HepG2 (cell line): ENCODE results near the gene PALM.
A peak's percentile ranks its signal among the peaks of the same experiment; 100 is the strongest.

ENCODE experiments used
- ATF2 ChIP-seq: sonication (generic); formaldehyde crosslinking; IDR thresholded peaks from 2 replicates; pipeline ENCODE4 v1.4.0; 2020; ENCODE audit warnings: missing genetic modification reagents
- CTCF ChIP-seq: sonication (generic); formaldehyde crosslinking; IDR thresholded peaks from 2 replicates; pipeline ENCODE4 v1.5.0; 2020; ENCODE audit warnings: mild to moderate bottlenecking, missing genetic modification reagents, moderate library complexity
- EZH2 ChIP-seq: conservative IDR thresholded peaks from 2 replicates; pipeline ENCODE4 v1.6.1; 2012; ENCODE audit warnings: mild to moderate bottlenecking, low read depth, low read length, moderate library complexity
- HNF4G ChIP-seq, 2 experiments: sonication (generic) in 1 of 2; formaldehyde crosslinking in 1 of 2; IDR thresholded peaks; 2 replicates each; pipeline versions ENCODE4 v1.4.0 to v1.6.1; 2011 to 2020; ENCODE audit warnings: borderline replicate concordance in 2 of 2, low read depth in 2 of 2, mild to moderate bottlenecking in 2 of 2, low read length in 1 of 2, missing genetic modification reagents in 1 of 2, moderate library complexity in 1 of 2
- MAFF ChIP-seq: IDR thresholded peaks from 2 replicates; pipeline ENCODE4 v1.6.1; 2011; ENCODE audit warnings: low read depth, low read length, improper control_type of control experiment
- PBX3 ChIP-seq: sonication (generic); formaldehyde crosslinking; IDR thresholded peaks from 2 replicates; pipeline ENCODE4 v1.8.1; 2023; ENCODE audit warnings: missing genetic modification reagents, inconsistent platforms, borderline replicate concordance
- SKI ChIP-seq: fragments of 450-650 bp; IDR thresholded peaks from one replicate; pipeline ENCODE4 v1.6.1; 2018; ENCODE audit warnings: mild to moderate bottlenecking; ENCODE audit not compliant: partially characterized antibody
- ZNF18 ChIP-seq: sonication (generic); formaldehyde crosslinking; IDR thresholded peaks from 2 replicates; pipeline ENCODE4 v1.8.0; 2022; ENCODE audit warnings: mild to moderate bottlenecking, missing genetic modification reagents; ENCODE audit not compliant: insufficient replicate concordance

- TF ChIP-seq SKI = peak; percentile 91
- TF ChIP-seq ZNF18 (CRISPR knock-in tag) = no peak
- no peak for TF ChIP-seq ATF2 (CRISPR knock-in tag)
- no peak for TF ChIP-seq PBX3 (CRISPR knock-in tag)
- TF ChIP-seq MAFF = no peak
- no peak for TF ChIP-seq HNF4G (IDR thresholded peaks at IDR 0.05; ENCODE audit: borderline replicate concordance, low read depth, low read length)
- TF ChIP-seq HNF4G (CRISPR knock-in tag; IDR thresholded peaks at IDR 0.05; ENCODE audit: borderline replicate concordance, low read depth) = no peak
- peak; percentile 75 for TF ChIP-seq CTCF (CRISPR knock-in tag)
- no peak for TF ChIP-seq EZH2
Observed at GRCh38 chr19:680287-681028, 28.3 kb upstream of the PALM start.
